ENCODE data around the gene PKP1.
A peak's percentile ranks its signal among the peaks of the same experiment; 100 is the strongest.

Gene PKP1

DNA sequence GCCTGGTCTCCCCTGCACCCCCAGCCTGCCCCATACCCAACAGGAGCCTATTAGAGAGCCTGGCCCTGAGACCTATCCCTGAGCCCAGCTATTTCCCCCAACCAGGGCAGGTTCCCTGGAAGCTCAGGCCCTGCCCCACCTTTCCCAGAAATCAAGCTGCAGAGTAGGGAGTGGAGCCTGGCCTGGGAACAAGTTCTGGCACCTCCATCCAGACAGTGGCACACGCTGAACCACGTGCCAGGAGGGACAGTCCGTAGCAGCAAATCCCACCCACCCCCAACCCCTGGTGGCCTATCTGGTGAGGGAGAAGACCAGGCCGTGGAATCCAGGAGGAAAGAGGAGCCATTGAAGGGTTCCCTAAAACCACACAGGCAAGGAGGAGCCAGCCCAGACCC, 71.6 kb downstream of the PKP1 start:
- DNase-seq = no peak

DNA sequence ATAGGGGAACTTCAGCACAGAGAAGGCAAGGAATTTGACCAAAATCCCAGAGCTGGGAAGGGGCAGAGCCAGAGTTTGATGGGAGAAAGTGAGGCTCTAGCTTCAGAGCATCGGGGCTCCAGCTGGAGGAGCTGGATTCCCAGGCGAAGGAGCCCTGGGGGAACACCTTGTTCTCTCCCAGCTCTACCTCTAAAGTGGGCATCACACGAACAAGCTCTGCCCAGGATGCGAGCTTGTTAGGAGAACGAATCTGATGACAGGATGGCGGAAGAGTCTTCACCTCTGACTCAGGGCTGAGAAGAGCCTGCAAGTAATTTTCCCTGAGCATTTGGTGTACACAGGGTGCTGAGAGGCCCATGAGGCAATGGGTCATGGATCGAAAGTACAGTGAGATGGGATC, 72.2 kb downstream of the PKP1 start:
- DNase-seq = no peak

DNA sequence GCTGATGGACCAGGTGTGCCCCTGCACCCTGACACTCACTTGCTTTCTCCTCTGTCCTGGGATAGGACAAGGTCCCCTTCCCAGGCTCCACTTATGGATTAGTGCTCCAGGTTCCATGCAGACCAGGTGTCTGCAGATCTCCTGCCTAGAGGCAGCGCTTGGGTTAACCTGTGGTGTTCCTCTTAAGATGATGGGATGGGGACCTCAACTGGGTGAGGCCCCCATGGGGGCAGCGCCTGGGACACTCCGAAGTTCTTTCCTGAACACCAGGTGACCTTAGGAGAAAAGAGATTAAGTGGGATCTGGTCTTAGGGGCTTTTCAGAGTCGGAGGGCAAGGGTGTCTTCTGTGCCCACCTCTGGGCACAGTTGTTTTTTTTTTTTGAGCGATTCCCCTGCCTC, 72.9 kb downstream of the PKP1 start:
- no peak for DNase-seq

DNA sequence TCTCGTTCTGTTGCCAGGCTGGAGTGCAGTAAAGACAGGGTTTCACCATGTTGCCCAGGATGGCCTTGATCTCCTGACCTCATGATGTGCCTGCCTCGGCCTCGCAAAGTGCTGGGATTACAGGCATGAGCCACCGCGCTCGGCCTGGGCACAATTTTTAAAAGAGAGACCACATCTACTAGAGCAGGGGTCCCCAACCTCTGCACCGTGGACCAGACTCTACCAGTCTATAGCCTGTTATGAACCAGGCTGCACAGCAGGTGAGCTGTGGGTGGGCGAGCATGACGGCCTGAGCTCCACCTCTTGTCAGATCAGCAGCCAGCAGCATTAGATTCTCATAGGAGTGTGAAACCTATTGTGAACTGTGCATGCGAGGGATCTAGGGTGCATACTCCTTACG, 73.4 kb downstream of the PKP1 start:
- no peak for DNase-seq

DNA sequence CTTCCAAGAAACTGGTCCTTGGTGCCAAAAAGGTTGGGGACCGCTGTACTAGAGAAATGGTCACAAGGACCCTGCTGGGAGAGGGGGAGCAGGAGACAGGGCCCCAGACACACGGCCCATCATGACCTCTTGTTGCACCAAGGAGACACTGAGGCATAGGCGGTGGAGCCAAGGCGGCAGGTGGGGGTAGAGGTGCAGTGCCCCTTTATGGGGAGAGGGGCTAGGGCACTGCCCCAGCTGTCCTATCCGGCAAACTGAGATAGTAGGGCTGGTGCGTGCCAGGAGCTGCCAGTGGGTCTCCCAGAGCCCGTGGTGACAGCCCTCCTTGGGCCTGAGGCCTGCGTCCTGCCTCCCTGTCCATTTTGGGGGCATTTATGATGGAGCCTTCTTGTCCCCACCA, 73.9 kb downstream of the PKP1 start:
- DNase-seq = no peak

DNA sequence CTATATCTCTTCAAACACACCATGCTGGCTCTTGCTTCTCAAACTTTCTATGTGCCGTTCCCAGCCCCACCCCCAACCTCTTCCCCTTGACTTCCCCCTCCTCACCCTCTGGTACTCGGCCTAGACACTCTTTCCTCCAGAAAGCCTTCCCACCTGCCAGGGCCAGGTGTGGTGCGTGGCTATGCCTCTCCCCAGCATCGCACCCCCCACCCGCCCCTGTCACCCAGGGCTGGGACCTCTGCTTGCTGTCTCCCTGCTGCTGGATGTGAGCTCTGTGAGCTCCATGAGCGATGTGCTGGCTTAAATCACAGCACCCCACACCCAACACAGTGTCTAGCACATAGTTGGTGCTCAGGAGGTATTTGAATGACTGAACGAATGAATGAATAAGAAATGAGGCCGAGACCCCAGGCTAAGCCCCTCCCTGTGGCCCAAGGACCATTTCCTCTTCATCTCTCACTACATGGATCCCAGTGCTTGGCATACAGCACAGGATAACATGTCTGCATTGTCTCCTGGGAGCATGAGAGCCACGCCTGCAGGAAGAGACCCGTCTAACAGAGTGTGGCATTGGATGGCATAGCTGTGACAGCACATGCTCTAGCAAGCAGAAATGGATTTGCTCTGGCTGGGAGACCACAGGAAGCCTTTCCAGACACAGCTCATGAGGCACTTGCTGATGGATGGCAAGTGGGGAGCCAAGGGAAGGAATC, 74.5 kb downstream of the PKP1 start:
- DNase-seq = no peak

DNA sequence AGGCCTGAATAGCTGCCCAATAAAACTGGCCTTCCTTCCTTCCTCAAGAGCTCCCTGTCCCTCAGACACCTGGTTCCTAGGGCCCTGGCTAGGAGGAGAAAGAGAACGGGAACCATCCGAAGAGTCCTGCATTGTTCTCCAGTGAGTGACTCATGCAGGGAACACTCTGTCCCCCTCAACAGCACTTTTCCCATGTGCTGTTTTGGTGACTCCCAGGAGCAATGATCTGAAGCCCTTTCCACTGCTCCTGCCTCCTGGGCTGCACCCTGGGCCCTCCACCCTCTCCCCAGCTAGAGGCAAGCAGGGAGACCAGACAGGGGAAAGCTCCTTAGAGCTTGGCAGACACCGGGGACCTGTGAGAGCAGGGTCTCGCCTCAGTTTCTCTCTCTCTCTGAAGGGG, 75.3 kb downstream of the PKP1 start:
- no peak for DNase-seq

DNA sequence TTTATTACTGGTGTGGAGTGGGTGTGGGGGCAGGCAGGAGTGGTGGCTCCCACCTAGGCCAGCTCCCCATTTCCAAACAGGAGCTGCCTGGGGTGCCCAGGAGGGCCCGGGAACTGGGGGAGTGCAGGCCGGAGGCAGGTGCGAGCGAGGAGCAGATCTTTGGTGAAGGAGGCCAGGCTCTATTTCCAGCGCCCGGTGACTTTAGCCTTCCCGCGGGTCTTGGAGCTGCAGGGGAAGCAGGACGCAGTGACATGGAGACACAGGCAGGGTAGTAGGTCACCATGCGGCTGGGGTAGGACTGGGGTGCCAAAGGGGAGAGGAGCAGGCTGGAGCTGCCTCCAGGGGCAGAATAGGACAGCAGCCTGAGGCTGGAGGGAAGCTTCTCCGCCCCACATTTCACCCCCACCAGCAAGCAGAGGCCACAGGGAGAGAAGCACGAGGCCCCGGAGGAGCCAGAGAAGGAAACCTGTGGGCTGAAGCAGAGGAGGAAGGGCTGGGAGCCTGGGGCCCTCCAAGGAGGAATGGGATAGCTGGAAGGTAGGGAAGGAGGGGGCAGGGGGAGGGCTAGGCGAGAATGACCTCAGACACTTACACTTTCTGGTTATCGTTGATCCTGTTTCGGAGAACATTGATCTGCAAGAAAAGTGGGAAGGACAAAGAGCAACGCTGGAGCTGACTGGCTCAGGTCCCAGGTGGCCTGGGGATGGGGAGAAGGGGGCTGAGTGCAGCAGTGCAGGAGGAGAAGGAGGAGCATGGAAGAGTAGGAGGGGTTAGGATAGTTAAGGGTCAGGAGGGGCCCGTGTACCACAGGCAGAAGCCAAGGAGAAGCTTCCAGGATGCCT, 75.9 kb downstream of the PKP1 start:
- no peak for DNase-seq

DNA sequence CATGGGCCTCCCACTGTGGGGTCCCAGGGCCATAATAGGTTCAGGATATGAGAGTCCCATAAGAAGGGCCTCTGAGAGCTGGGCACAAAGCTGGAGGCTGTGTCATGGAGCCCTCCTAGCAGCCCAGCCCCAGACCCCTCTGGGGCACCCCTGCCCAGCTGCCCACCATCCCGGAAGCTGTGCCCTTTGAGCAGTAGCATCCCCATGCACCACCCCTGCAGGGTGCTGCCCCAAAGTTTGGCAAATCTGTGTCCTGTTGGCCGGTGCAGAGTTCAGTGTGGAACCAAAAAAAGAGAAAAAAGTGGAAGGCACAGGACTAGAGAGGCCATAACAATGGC, 76.5 kb downstream of the PKP1 start:
- no peak for DNase-seq

DNA sequence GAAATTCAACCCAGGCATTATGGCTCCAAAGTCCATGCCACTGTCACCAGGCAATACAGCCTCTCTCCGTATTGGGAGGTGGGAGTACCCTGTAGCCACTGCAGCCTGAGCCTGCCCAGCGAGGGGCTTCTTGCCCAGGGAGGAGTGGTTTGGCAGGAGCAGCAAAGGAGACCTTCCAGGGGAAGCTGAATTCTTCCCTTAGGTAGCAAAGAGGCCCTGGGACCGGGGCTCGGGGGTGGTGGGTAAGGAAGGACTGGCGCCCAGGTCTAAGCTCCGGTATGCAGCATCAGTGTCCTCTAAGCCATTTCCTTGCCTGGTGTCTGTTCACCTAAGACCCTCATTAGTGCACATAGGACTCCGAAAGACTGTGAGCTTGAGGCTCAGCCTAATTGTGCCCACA, 77.2 kb downstream of the PKP1 start:
- no peak for DNase-seq

DNA sequence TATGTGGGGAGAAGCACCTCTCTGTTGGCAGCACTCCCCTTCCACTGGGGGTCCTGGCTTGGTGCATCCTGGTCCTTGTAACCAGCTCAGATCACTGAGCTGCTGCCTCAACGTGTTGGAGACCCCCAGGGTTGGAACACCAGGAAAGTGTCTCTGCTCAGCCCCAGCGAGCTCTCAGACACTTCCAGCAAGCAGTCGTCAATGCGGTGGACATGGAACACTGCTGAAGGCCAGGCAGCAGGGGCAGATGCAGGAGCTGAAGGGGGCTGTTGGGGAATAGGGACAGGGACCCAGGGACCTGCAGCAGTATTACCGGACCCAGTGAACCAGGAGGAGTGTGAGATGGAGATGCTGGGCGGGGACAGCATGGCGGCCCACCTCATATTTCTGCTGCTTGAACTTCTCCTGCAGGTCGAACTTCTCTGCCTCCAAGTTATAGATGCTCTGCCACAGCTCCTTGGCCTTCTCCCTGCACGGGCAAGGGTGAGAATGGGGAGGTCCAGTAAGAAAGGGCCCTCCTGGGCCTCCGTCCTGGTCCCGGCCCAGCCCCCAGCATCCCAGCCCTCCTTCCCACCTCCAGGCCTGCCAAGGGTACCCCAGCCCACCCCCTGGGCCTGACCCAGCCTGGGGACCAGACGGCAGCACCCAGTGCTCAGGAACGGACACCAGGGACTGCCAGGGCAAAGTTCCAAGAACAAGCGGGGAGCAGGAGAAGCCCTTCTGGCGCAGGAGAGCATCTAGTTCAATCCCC, 77.8 kb downstream of the PKP1 start:
- no peak for DNase-seq

DNA sequence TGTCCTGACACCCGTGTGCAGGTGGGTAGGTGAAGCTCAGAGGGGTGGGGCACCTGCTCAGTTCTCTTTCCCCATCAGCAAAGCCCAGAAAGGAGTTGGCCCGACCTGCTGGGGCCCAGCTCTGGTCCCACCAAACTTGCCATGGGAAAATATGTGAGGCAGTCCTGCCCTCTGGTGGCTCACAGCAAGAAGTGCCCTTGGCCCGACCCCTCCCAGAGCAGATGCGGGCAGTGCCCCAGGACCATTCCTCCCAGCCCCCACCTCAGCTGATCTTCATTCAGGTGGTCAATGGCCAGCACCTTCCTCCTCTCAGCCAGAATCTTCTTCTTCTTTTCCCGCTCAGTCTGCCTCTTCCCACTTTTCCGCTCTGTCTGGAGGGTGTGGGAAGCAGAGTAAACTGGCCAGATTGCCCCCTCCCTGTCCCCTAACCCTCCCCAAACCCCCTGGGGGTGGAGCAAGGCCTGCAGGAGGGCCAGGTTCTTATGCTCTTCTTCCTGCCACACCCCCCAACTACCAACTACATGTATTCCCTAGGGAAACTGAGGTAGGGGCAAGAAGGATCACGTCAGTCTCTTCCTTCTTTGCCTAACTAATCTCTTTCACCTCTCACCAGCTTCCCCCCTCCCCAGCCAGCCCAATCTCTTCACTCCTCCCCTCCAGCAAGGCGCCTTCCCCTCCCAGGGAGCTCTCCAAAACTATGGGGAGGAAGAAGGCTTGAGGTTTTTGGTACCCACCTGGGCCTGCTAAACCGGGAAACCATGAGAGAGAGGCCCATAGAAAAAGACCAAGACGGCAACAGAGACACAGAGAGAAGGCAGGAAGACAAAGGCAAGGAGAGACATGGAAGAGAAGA, 78.6 kb downstream of the PKP1 start:
- DNase-seq = peak; percentile 1 to 59 (median 37)

DNA sequence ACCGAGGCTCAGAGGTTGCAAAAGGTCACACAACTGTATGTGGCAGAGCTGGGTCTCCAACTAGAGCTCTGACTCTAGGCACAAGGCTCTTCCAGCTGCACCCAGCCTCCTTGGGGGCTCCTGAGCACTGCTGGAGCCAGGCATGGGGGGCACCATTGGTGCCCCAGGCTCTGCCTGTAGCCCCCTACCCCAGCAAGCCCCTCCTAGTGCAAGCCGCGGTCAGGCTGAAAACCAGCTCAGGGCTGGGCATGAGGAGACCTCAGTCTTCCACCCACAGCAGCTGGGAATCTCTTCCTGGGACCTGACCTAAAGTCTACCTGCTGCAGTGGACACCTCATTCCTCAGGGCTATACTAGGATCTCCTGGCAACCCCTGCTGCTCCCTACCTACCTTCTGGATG, 79.6 kb downstream of the PKP1 start:
- no peak for DNase-seq

DNA sequence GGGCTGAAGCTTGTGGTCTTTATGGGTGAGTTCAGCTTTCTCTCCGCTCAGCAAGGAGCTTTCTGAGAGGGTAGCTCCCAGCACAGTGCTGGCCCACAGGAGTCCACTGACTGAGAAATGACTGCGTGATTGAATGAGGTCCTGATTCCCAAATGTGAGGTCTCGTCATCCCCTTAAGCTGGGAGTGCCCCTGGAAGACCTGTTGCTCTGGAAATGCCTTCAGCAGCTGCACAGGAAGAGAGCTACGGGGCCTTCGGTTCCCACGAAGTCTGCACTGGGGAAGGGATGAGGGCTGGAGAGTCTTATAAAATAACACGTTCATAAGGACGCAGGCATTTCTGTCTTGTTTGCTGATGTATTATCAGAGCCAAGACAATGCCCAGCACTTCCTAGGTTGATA, 80.2 kb downstream of the PKP1 start:
- no peak for DNase-seq

DNA sequence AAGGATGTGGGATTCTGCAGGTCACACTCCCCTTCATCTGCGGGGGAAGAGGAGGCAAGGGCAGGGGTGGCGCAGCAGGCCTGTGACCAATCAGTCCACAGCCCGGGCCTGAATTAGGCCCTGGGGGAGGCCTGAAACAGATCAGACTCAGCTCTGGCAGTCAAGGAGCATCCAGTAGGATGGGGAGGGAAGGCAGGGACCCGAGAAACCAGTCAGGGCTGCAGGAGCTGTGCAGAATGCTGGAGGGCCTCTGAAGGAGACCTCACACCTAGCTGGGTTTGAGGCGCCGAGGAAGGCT, 81.5 kb downstream of the PKP1 start:
- DNase-seq = no peak

DNA sequence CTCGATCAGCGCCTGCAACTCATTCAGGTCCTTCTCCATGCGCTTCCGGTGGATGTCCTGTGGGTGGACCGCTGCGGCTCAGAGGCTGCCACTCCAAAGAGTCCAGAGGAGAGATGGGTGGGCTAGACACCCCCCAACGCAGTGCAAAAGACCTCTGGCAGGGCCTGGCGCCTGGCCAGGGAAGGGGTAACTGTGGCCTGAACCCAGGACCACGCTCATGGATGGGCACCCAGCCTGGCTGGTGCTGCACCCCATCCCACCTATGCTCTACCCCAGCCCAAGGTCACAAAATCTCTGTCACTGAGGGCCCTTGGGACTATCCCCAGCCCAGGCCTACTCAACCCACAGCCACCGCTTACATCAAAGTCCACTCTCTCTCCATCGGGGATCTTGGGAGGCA, 81.9 kb downstream of the PKP1 start:
- no peak for DNase-seq

DNA sequence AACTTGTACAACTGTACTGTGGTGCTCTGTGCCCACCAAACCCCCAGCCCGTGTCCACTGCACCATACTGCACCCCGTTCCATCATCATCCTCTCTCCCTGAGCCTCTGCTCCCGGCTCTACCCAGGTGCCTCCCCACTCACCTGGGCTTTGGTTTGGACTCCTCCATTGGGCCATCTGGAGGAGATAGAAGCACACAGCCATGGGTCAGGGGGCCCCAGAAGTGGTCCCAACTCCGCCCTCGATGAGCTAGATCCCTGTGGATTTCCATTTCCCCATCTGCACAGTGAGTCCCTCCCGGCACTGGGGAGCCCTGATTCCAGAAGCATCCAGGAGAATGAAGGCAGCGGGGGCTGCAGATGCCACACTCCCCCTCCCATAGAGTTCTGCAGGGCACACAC, 83.4 kb downstream of the PKP1 start:
- DNase-seq = no peak

DNA sequence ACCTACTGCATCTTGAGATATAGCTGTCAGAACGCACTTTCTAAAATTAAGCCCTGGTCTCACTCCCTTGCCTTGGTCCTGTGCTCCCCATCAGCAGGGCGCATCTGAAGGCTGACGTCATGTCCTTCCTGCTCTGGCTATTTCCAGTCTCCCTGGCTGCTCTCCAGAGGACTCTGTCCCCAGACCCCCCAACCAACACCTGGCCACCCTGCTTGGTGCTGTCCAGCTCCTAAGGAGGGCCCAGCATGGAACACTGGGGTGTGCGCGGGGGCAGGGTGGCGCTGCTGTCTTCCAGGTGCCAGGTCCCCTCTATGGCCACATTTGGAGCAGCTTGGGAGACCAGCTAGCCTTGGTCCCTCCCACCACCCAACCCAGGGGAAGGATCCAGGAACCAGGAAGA, 85.9 kb downstream of the PKP1 start:
- no peak for DNase-seq

DNA sequence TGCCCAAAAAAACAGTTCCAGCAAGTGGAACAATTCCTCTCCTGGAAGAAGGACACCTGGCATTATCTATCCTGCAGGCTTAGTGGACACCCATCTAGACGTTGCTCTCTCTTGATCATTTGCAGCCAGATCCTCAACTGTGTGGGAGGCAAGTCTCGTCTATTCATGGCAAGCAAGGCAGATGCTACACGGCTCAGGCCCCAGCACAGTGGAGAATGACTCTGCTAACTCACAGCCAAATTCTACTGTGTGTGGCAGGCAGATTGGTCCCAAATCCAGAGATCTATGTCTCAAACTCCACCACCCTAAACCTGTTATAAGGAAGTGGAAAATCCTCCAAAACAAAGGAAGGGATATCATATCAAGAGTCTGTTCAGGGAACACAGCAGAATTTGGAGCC, 87.2 kb downstream of the PKP1 start:
- no peak for DNase-seq

DNA sequence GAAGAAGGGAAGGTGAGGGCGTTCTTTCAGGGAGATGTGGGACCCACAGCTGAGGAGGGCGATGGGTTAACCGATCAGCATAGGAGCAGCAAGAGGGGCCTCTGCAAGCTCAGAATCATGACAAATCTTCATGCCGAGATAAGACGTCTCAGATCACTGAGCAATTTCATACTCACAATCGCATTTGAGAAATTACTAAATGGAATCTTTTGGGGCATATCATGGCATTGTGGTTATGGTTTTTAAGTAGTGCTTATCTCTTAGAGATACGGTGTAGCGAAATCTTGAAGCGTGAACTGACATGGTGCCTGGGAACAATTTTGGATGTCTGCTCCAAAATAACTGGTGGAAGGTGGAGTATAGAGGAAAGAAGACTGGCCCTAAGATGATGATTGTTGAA, 88.0 kb downstream of the PKP1 start:
- DNase-seq = no peak

DNA sequence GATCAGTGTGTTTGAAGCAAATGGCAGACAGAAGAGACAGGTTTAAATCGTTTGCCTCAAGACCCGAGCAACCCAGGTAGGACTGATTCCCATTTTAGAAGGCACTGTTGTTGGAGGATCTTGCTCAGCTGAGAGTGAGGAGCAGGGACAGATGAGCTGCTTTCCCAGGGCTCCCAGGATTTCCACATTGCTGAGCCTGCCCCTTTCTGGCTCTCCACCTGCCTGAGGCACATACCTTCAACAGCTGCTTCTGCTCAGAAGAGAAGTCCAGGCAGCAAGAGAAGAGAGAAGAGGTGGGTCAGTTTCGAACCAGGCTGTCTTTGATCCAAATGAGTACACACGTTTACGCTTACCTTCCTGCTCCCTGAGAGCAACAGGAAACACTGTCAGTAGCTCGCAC, 88.5 kb downstream of the PKP1 start:
- DNase-seq = no peak

DNA sequence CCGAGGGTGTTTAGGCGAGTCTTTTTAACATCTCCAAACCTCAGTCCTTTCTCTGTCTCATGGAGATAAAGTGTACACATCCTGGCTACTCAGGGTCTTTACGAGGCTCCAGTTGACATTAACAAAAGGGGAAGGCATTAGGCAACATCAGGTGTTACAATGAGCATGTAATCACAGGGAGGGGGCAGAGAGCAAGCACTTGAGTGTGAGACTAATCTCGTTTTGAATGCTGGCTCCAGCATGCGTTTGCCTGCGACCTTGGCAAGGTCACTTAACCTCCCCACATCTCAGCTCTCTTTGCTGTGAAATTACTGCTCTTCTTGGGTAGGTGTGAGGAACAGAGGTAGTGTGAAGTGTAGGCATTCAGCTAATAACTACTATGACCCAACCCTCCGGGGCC, 91.1 kb downstream of the PKP1 start:
- DNase-seq = peak; percentile 39 to 87 (median 62)

DNA sequence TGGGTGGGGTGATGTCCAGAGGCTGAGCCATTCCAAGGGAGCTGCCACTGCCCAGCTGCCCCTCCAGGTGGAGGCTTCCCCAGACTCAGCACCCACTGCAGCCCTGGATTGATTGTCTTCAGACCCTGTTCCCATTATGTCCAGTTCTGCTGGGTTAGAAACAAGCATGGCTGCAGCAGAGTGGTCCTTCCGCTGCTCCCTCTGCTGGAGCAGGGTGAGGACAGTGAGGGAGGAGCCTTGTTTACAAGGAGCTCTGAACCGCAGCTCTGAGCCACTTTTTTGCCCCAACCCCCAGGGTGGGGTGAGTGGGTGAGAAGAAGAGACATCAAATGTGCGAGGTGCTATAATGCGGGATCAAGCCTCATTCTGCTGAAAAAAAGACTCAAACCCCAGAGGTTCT, 91.9 kb downstream of the PKP1 start:
- no peak for DNase-seq

DNA sequence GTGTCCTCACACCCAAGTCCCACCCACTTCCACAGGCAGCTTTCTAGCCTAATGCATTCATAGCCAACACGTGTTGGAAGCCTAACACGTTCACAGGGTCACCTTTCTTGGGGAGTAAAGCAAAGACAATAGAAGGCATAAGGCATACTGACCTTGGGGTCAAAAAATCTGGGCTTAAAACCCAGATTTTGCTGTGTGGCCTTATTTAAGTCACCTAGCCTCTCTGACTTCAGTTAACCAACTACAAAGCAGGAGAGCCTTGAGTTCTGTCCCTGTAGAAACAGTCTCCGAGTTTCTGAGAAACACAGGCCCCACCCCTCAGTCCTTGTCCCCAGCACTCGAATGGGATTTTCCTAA, 92.8 kb downstream of the PKP1 start:
- no peak for DNase-seq

All from NCI-H1417 (cell line).